ENCODE data around the gene MNAT1. TPM values are rescaled to one million over a fixed set of nuclear protein-coding genes. Genes with fewer than 3 reads are reported as not detected.
"Not testable (repeated sequence)": the region's sequence is repeated elsewhere in the genome, so short reads cannot be mapped to it uniquely, and the experiment has no call there.

MNAT1 gene
- total and polyA plus RNA-seq, 2 experiments from 2014 or later, result 34.4 to 60.9 TPM

DNA sequence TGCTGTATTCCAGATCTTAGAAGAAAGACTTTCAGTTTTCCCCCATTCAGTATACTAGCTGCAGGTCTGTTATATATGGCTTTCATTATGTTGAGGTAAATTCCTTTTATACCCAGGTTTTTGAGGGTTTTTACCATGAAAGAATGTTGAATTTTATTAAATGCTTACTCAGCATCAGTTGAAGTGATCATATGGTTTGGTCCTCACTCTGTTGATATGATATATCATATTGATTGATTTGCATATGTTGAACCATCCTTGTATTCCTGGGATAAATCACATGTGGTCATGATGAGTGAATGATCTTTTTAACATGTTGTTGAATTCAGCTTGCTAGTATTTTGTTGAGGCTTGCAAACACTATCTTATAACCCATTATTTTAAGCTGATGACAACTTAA, 149.6 kb downstream of the MNAT1 start:
- H3K9me2 ChIP-seq (replicated peaks; ENCODE audit: insufficient read depth), result no peaks in the 10 kb centered on the region
- no peaks in the 10 kb centered on the region for H3K9me3 ChIP-seq (ENCODE audit: low read depth)
- H3K4me3 ChIP-seq, result no peak overlapping the region
- H3K27me3 ChIP-seq, result no peaks in the 10 kb centered on the region
- no peak overlapping the region for H3K27ac ChIP-seq
- H2AFZ ChIP-seq, result no peak overlapping the region
- H4K20me1 ChIP-seq (ENCODE audit: insufficient read depth, poor library complexity, severe bottlenecking), result no peaks in the 10 kb centered on the region
- no peaks in the 10 kb centered on the region for H3K4me1 ChIP-seq (ENCODE audit: insufficient read depth)
- no peak overlapping the region for H3K4me2 ChIP-seq
- TF ChIP-seq, protein P1, sequence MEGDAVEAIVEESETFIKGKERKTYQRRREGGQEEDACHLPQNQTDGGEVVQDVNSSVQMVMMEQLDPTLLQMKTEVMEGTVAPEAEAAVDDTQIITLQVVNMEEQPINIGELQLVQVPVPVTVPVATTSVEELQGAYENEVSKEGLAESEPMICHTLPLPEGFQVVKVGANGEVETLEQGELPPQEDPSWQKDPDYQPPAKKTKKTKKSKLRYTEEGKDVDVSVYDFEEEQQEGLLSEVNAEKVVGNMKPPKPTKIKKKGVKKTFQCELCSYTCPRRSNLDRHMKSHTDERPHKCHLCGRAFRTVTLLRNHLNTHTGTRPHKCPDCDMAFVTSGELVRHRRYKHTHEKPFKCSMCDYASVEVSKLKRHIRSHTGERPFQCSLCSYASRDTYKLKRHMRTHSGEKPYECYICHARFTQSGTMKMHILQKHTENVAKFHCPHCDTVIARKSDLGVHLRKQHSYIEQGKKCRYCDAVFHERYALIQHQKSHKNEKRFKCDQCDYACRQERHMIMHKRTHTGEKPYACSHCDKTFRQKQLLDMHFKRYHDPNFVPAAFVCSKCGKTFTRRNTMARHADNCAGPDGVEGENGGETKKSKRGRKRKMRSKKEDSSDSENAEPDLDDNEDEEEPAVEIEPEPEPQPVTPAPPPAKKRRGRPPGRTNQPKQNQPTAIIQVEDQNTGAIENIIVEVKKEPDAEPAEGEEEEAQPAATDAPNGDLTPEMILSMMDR (IDR thresholded peaks at IDR 0.05; ENCODE audit: poor library complexity), result no peak
- no peak for TF ChIP-seq EZH2 (IDR thresholded peaks at IDR 0.05; ENCODE audit: borderline replicate concordance)
- TF ChIP-seq EZH2phosphoT487 (IDR thresholded peaks at IDR 0.05; ENCODE audit: low read depth, severe bottlenecking, unreplicated experiment), result no peak
- no peak for DNase-seq (ENCODE audit: low spot score)
- H3K79me2 ChIP-seq, result no peaks in the 10 kb centered on the region
- no peaks in the 10 kb centered on the region for H3K36me3 ChIP-seq (replicated peaks; ENCODE audit: insufficient read depth, low read depth)

DNA sequence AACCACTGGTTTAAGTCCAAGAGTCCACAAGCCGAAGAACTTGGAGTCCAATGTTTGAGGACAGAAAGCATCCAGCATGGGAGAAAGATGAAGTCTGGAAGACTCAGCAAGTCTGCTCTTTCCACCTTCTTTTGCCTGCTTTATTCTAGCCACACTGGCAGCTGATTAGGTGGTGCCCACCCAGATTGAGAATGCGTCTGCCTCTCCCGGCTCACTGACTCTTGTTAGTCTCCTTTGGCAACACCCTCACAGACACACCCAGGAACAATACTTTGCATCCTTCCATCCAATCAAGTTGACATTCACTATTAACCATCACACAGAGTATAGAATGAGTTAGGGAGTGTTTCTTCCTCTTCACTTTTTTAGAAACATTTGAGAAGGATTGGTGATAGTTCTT, 156.1 kb downstream of the MNAT1 start:
- H3K36me3 ChIP-seq (replicated peaks; ENCODE audit: insufficient read depth, low read depth); H3K9me2 ChIP-seq (replicated peaks; ENCODE audit: insufficient read depth); H3K27me3 ChIP-seq; H3K79me2 ChIP-seq; H3K9me3 ChIP-seq (ENCODE audit: low read depth); H3K4me1 ChIP-seq (ENCODE audit: insufficient read depth); H2AFZ ChIP-seq; H3K27ac ChIP-seq; H3K4me2 ChIP-seq; H4K20me1 ChIP-seq (ENCODE audit: insufficient read depth, poor library complexity, severe bottlenecking); DNase-seq (ENCODE audit: low spot score); H3K4me3 ChIP-seq: not testable (repeated sequence)
- WGBS (ENCODE audit: low lambda C conversion rate, missing lambda C conversion rate), result 90% methylated on average over 3 of the region's 3 CpGs

DNA sequence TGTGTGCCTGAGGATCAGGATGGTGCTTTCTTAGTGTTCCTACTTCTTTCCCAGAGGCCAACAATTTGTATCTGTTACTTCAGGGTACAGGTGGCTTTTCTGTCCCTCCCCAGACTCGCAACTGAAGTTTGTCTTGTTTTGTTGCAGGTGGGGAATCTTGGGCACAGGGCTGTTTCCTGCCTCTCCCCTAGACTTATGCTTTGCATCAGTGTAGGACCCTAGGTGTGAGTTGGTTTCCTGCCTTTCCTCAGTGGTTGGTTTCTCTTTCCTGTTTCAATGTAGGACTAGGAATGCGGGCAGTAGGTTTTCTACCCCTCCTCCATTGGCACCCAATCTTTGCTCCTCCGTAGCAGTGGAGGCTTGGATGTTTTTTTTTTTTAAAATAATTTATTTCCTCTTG, 159.3 kb downstream of the MNAT1 start:
- DNase-seq (ENCODE audit: low spot score), result no peak
- Histone ChIP-seq H2AFZ (no peak overlapping the region), H3K27ac (no peak overlapping the region), H3K36me3 (replicated peaks; ENCODE audit: insufficient read depth, low read depth) (no peaks in the 10 kb centered on the region), H3K9me3 (ENCODE audit: low read depth) (no peaks in the 10 kb centered on the region), H3K4me2 (no peak overlapping the region), H3K79me2 (no peaks in the 10 kb centered on the region), H4K20me1 (ENCODE audit: insufficient read depth, poor library complexity, severe bottlenecking) (no peaks in the 10 kb centered on the region), H3K4me3 (no peak overlapping the region), H3K27me3 (no peaks in the 10 kb centered on the region), H3K9me2 (replicated peaks; ENCODE audit: insufficient read depth) (no peaks in the 10 kb centered on the region), H3K4me1 (ENCODE audit: insufficient read depth) (no peaks in the 10 kb centered on the region)
- WGBS (ENCODE audit: low lambda C conversion rate, missing lambda C conversion rate), result 94% methylated on average over 3 of the region's 3 CpGs
- TF ChIP-seq EZH2phosphoT487 (IDR thresholded peaks at IDR 0.05; ENCODE audit: low read depth, severe bottlenecking, unreplicated experiment) (no peak), EZH2 (IDR thresholded peaks at IDR 0.05; ENCODE audit: borderline replicate concordance) (no peak)
- TF ChIP-seq, protein P1 (IDR thresholded peaks at IDR 0.05; ENCODE audit: poor library complexity), result no peak

DNA sequence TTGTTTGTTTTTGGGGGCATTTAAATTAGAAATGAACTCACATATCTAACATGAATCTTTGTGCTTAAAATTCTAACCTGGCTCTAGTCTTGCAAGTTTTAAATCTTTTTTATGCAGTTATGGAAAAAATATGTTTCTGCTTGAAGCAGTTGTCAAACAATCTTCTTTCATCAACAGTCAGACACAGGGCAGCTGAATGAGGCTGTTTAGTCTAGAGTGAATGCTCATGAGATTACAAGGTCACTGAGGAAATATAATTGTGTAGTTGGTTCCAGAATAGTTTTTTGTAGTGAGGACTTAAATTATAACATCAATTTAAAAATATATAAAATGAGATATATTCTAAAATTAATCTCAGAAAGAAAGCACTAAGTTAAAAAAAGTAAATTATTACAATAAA, 169.8 kb downstream of the MNAT1 start:
- no peak overlapping the region for H3K27ac ChIP-seq
- no peak for DNase-seq (ENCODE audit: low spot score)
- H3K4me3 ChIP-seq, result no peak overlapping the region
- H3K9me2 ChIP-seq (replicated peaks; ENCODE audit: insufficient read depth), result no peaks in the 10 kb centered on the region
- H4K20me1 ChIP-seq (ENCODE audit: insufficient read depth, poor library complexity, severe bottlenecking), result no peaks in the 10 kb centered on the region
- no peak overlapping the region for H2AFZ ChIP-seq
- H3K4me1 ChIP-seq (ENCODE audit: insufficient read depth), result no peaks in the 10 kb centered on the region
- TF ChIP-seq, protein P1 (IDR thresholded peaks at IDR 0.05; ENCODE audit: poor library complexity), result no peak
- TF ChIP-seq EZH2phosphoT487 (IDR thresholded peaks at IDR 0.05; ENCODE audit: low read depth, severe bottlenecking, unreplicated experiment), result no peak
- TF ChIP-seq EZH2 (IDR thresholded peaks at IDR 0.05; ENCODE audit: borderline replicate concordance), result no peak
- H3K4me2 ChIP-seq, result no peak overlapping the region
- no peaks in the 10 kb centered on the region for H3K27me3 ChIP-seq
- H3K9me3 ChIP-seq (ENCODE audit: low read depth), result no peaks in the 10 kb centered on the region
- H3K36me3 ChIP-seq (replicated peaks; ENCODE audit: insufficient read depth, low read depth), result no peaks in the 10 kb centered on the region
- no peaks in the 10 kb centered on the region for H3K79me2 ChIP-seq

Data from hepatocyte (in vitro differentiated cells).